HEK293 (cell line): ENCODE data around the gene RNF149.

Experiments used
- CTCF ChIA-PET: fragments of 350-600 bp; formaldehyde crosslinking; extraction: SDS; loops from one replicate; lab custom pipeline; 2021; ENCODE audit warnings: antibody characterized with exemption; lab: Yijun Ruan, JAX
- POLR2A ChIA-PET: fragments of 300-600 bp; formaldehyde crosslinking; extraction: SDS; loops from one replicate; lab custom pipeline; 2020; ENCODE audit warnings: antibody characterized with exemption, inconsistent platforms; lab: Yijun Ruan, JAX
- H3K27ac ChIP-seq: fragments of 200-500 bp; sonication (Bioruptor generic); 2 replicates; pipeline ENCODE4 v1.5.1; 2014; ENCODE audit warnings: low read depth, low read length, control low read depth, inconsistent platforms; ENCODE audit errors: extremely low read depth
- H3K36me3 ChIP-seq, 2 experiments: fragments of 200-500 bp in 1 of 2; sonication (Bioruptor generic) in 1 of 2; 1 replicate in 1 of 2; 2 replicates in 1 of 2; pipeline ENCODE4 v1.5.1; 2014 to 2017; ENCODE audit warnings: inconsistent platforms in 2 of 2, low read length in 2 of 2; ENCODE audit not compliant: control insufficient read depth in 2 of 2, insufficient read depth in 1 of 2
- H3K4me1 ChIP-seq: fragments of 200-500 bp; sonication (Bioruptor generic); 2 replicates; pipeline ENCODE4 v1.5.1; 2014; ENCODE audit warnings: mild to moderate bottlenecking, low read length, inconsistent platforms; ENCODE audit not compliant: control insufficient read depth, insufficient read depth
- H3K4me3 ChIP-seq: 2 replicates; pipeline ENCODE4 v1.5.1; 2011; ENCODE audit warnings: low read depth, mild to moderate bottlenecking, control low read depth, low read length, moderate library complexity
- H3K9me3 ChIP-seq: fragments of 200-500 bp; sonication (Bioruptor generic); 2 replicates; pipeline ENCODE4 v1.5.1; 2014; ENCODE audit warnings: low read depth, low read length, inconsistent platforms; ENCODE audit not compliant: control insufficient read depth, insufficient read depth
- BCL11B ChIP-seq: fragments of 450-650 bp; formaldehyde crosslinking; IDR thresholded peaks from 2 replicates; pipeline ENCODE4 v1.5.1; 2016; ENCODE audit warnings: low read depth, missing biosample characterization, missing genetic modification characterization
- ELK4 ChIP-seq: IDR thresholded peaks from 2 replicates; pipeline ENCODE4 v1.6.1; 2011; ENCODE audit warnings: mild to moderate bottlenecking, low read depth, low read length, borderline replicate concordance
- GLI2 ChIP-seq: fragments of 450-650 bp; formaldehyde crosslinking; IDR thresholded peaks from 2 replicates; pipeline ENCODE4; 2017; ENCODE audit warnings: missing biosample characterization, missing genetic modification characterization, low read depth, borderline replicate concordance
- INSM2 ChIP-seq: fragments of 450-650 bp; formaldehyde crosslinking; IDR thresholded peaks from 2 replicates; pipeline ENCODE4 v1.5.1; 2016; ENCODE audit warnings: missing biosample characterization, missing genetic modification characterization
- KLF1 ChIP-seq: fragments of 450-650 bp; formaldehyde crosslinking; IDR thresholded peaks from 2 replicates; pipeline ENCODE4 v1.5.1; 2016; ENCODE audit warnings: missing biosample characterization, missing genetic modification characterization
- SP3 ChIP-seq: fragments of 450-650 bp; formaldehyde crosslinking; IDR thresholded peaks from 2 replicates; pipeline ENCODE4 v1.5.1; 2016; ENCODE audit warnings: missing biosample characterization, missing genetic modification characterization
- WT1 ChIP-seq: fragments of 450-650 bp; formaldehyde crosslinking; IDR thresholded peaks from 2 replicates; pipeline ENCODE4 v1.5.1; 2016; ENCODE audit warnings: missing biosample characterization, missing genetic modification characterization
- ZEB2 ChIP-seq: fragments of 450-650 bp; formaldehyde crosslinking; IDR thresholded peaks from 2 replicates; pipeline ENCODE4 v1.5.1; 2016; ENCODE audit warnings: missing biosample characterization, missing genetic modification characterization
- ZFHX2 ChIP-seq: fragments of 450-650 bp; formaldehyde crosslinking; conservative IDR thresholded peaks from 2 replicates; pipeline ENCODE4 v1.5.1; 2016; ENCODE audit warnings: missing biosample characterization, missing genetic modification characterization
- ZFP69B ChIP-seq: fragments of 450-650 bp; formaldehyde crosslinking; IDR thresholded peaks from 2 replicates; pipeline ENCODE4 v1.5.1; 2016; ENCODE audit warnings: missing biosample characterization, missing genetic modification characterization
- ZNF121 ChIP-seq: fragments of 450-650 bp; formaldehyde crosslinking; IDR thresholded peaks from 2 replicates; pipeline ENCODE4 v1.5.1; 2016; ENCODE audit warnings: missing biosample characterization, missing genetic modification characterization
- ZNF133 ChIP-seq: fragments of 450-650 bp; formaldehyde crosslinking; IDR thresholded peaks from 2 replicates; pipeline ENCODE4 v1.5.1; 2016; ENCODE audit warnings: missing biosample characterization, missing genetic modification characterization
- ZNF175 ChIP-seq: fragments of 450-650 bp; formaldehyde crosslinking; IDR thresholded peaks from 2 replicates; pipeline ENCODE4 v1.5.1; 2016; ENCODE audit warnings: missing biosample characterization, missing genetic modification characterization
- ZNF2 ChIP-seq: fragments of 450-650 bp; formaldehyde crosslinking; IDR thresholded peaks from 2 replicates; pipeline ENCODE4 v1.5.1; 2016; ENCODE audit warnings: missing biosample characterization, missing genetic modification characterization
- ZNF202 ChIP-seq: fragments of 450-650 bp; formaldehyde crosslinking; IDR thresholded peaks from 2 replicates; pipeline ENCODE4 v1.5.1; 2016; ENCODE audit warnings: missing biosample characterization, missing genetic modification characterization, borderline replicate concordance
- ZNF221 ChIP-seq: fragments of 450-650 bp; formaldehyde crosslinking; IDR thresholded peaks from 2 replicates; pipeline ENCODE4 v1.5.1; 2017; ENCODE audit warnings: missing biosample characterization, missing genetic modification characterization, borderline replicate concordance
- ZNF335 ChIP-seq: fragments of 450-650 bp; formaldehyde crosslinking; conservative IDR thresholded peaks from 2 replicates; pipeline ENCODE4 v1.5.1; 2016; ENCODE audit warnings: missing biosample characterization, missing genetic modification characterization
- ZNF394 ChIP-seq: fragments of 450-650 bp; formaldehyde crosslinking; IDR thresholded peaks from 2 replicates; pipeline ENCODE4 v1.5.1; 2016; ENCODE audit warnings: missing biosample characterization, missing genetic modification characterization, mild to moderate bottlenecking, moderate library complexity, borderline replicate concordance
- ZNF416 ChIP-seq: fragments of 450-650 bp; formaldehyde crosslinking; IDR thresholded peaks from 2 replicates; pipeline ENCODE4 v1.5.1; 2016; ENCODE audit warnings: missing biosample characterization, missing genetic modification characterization
- ZNF548 ChIP-seq: fragments of 450-650 bp; formaldehyde crosslinking; IDR thresholded peaks from 2 replicates; pipeline ENCODE4 v1.5.1; 2016; ENCODE audit warnings: missing biosample characterization, missing genetic modification characterization
- ZNF558 ChIP-seq: fragments of 450-650 bp; formaldehyde crosslinking; IDR thresholded peaks from 2 replicates; pipeline ENCODE4 v1.5.1; 2016; ENCODE audit warnings: missing biosample characterization, missing genetic modification characterization
- ZNF624 ChIP-seq: fragments of 450-650 bp; formaldehyde crosslinking; IDR thresholded peaks from 2 replicates; pipeline ENCODE4 v1.5.1; 2017; ENCODE audit warnings: missing biosample characterization, missing genetic modification characterization
- ZNF76 ChIP-seq: fragments of 450-650 bp; formaldehyde crosslinking; IDR thresholded peaks from 2 replicates; pipeline ENCODE4; 2016; ENCODE audit warnings: low read depth, missing biosample characterization, missing genetic modification characterization, borderline replicate concordance
- ZNF791 ChIP-seq: fragments of 450-650 bp; formaldehyde crosslinking; IDR thresholded peaks from 2 replicates; pipeline ENCODE4 v1.5.1; 2016; ENCODE audit warnings: missing biosample characterization, missing genetic modification characterization
- ZSCAN16 ChIP-seq: fragments of 450-650 bp; formaldehyde crosslinking; IDR thresholded peaks from 2 replicates; pipeline ENCODE4 v1.5.1; 2016; ENCODE audit warnings: missing biosample characterization, missing genetic modification characterization
- TF ChIP-seq, protein P1 (sequence below): fragments of 450-650 bp; formaldehyde crosslinking; IDR thresholded peaks from 2 replicates; pipeline ENCODE4 v1.5.1; 2016; ENCODE audit warnings: missing biosample characterization, missing genetic modification characterization

RNF149 gene

GRCh38 chr2:101281482-101281881 is 27.0 kb downstream of the RNF149 start:
- ChIA-PET CTCF (interaction anchor here (0.6 to 1.0 kb wide), 2 partner anchors 60 to 199 kb away, joined by 3 read pairs; no protein-coding TSS in a partner anchor), POLR2A (interaction anchor here (1.4 kb wide), 1 partner anchor 27 kb away, joined by 6 read pairs; the partner anchor contains the start of gene RNF149)
- Histone ChIP-seq H3K4me3 (no peak overlapping the region), H3K4me1 (no peaks in the 10 kb centered on the region), H3K36me3 (peaks cover 52 to 80% of the 10 kb centered on the region in 2 experiments), H3K27ac (no peak overlapping the region), H3K9me3 (no peaks in the 10 kb centered on the region)
- TF ChIP-seq WT1 (tag by site-specific recombination) (no peak), ZNF121 (tag by site-specific recombination) (peak; percentile 63; the same call in 1 of the 2 replicates), ZNF416 (tag by site-specific recombination) (no peak), ZFHX2 (tag by site-specific recombination) (no peak), ZFP69B (no peak)
- TF ChIP-seq, protein P1, sequence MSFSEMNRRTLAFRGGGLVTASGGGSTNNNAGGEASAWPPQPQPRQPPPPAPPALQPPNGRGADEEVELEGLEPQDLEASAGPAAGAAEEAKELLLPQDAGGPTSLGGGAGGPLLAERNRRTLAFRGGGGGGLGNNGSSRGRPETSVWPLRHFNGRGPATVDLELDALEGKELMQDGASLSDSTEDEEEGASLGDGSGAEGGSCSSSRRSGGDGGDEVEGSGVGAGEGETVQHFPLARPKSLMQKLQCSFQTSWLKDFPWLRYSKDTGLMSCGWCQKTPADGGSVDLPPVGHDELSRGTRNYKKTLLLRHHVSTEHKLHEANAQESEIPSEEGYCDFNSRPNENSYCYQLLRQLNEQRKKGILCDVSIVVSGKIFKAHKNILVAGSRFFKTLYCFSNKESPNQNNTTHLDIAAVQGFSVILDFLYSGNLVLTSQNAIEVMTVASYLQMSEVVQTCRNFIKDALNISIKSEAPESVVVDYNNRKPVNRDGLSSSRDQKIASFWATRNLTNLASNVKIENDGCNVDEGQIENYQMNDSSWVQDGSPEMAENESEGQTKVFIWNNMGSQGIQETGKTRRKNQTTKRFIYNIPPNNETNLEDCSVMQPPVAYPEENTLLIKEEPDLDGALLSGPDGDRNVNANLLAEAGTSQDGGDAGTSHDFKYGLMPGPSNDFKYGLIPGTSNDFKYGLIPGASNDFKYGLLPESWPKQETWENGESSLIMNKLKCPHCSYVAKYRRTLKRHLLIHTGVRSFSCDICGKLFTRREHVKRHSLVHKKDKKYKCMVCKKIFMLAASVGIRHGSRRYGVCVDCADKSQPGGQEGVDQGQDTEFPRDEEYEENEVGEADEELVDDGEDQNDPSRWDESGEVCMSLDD (tag by site-specific recombination): no peak

DNA sequence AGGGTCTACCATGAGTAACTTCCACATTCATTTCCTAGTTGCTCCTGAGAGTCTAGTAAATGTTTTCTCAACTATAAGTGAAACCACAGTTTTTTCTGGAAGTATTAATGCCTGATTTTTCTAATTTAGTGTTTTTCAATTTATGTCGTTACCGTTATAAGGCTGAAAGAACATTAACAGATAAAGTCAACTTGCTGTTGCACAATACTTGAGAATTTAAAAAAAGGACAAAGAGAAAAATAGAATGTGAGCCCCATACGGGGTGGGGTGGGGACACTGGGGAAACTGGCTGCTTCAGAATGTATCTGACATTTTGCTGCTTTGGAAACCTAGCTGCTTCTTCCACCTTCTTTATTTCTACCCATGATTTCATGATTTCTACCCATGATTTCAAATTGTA is 29.6 kb downstream of the RNF149 start:
- Histone ChIP-seq H3K9me3 (no peaks in the 10 kb centered on the region), H3K4me1 (no peaks in the 10 kb centered on the region)
- POLR2A ChIA-PET: no interaction called here

More for the DNA sequence above, 29.6 kb downstream of the RNF149 start:
- CTCF ChIA-PET: no interaction called here
- no peak overlapping the region for H3K27ac ChIP-seq
- no peak overlapping the region for H3K4me3 ChIP-seq
- H3K36me3 ChIP-seq: peaks cover 39 to 69% of the 10 kb centered on the region in 2 experiments
- no peak for TF ChIP-seq ZEB2
- no peak for TF ChIP-seq ZNF76
- TF ChIP-seq GLI2: no peak
- no peak for TF ChIP-seq ZNF175 (tag by site-specific recombination)
- TF ChIP-seq ZNF394: no peak
- TF ChIP-seq ZNF202: no peak
- no peak for TF ChIP-seq SP3
- TF ChIP-seq BCL11B (tag by site-specific recombination): no peak
- TF ChIP-seq ZNF2 (tag by site-specific recombination): no peak
- no peak for TF ChIP-seq ZNF791 (tag by site-specific recombination)
- no peak for TF ChIP-seq ZNF335 (tag by site-specific recombination)
- TF ChIP-seq ZNF221 (tag by site-specific recombination): no peak
- no peak for TF ChIP-seq ZNF558 (tag by site-specific recombination)
- TF ChIP-seq ZSCAN16 (tag by site-specific recombination): no peak
- no peak for TF ChIP-seq ZNF624
- no peak for TF ChIP-seq KLF1 (tag by site-specific recombination)
- no peak for TF ChIP-seq ELK4
- TF ChIP-seq ZNF548 (tag by site-specific recombination): no peak
- TF ChIP-seq ZNF133 (tag by site-specific recombination): no peak
- no peak for TF ChIP-seq INSM2 (tag by site-specific recombination)
